ENCODE results near the gene WBP11.

WBP11 gene

DNA sequence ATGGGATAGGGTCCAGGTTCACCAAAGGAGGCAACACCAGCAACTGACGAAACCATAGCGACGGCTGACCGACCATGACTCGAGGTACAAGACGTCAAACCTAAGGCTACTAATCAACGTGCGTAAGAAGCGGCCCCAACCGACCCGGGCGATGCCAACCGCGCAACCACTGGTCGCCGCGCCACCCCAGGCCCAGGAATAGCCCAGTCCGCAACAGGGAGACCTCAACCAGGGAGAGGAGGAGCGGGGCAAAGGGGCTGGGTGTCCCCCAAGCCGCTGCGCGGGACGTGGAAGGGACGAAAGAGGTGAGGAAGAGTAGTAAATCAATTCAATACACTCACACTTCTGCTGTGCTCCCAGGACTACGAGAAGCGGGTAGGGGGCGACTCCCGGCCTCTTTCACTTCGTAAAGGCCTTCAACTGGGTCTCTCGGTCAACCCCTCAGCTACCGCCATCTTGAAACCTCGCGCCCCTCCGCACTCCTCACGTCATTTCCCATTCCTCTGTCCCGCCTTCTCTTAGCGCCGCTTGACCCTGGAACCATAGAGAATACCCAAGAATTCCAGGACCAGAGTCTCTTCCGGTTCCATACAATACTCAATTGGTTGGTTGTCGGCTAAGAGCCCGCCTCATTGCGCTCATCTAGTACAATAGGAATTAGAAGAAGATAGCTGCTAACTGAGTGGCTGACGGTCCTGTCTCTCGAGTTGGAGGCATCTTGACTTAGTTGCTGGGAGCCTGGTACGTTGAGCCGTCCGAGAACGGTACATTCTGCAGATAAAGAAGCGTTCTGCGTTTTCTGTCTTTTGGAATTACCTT, at the start of gene WBP11, which contains the start of gene C12orf60:
Gene WBP11, minus strand, starts transcription at position 468 of the 819 bp plus-strand sequence. CDS start 2,095 bp downstream, outside the sequence.
Gene C12orf60, plus strand, starts transcription at position 660 of the 819 bp plus-strand sequence. CDS start 19,266 bp downstream, outside the sequence.
- Histone ChIP-seq H3K4me2 (ENCODE audit: low read length) (peak within 1 kb of the TSS; percentile 88), H3K9me3 (ENCODE audit: insufficient read depth, low read length) (no peaks in the 10 kb centered on the region), H3K79me2 (ENCODE audit: low read length) (peaks cover 56% of the 10 kb centered on the region), H3K27me3 (ENCODE audit: low read depth, low read length) (no peaks in the 10 kb centered on the region), H3K27ac (ENCODE audit: low read length) (peak within 1 kb of the TSS; percentile 58), H2AFZ (ENCODE audit: low read depth, low read length) (peak within 1 kb of the TSS; percentile 92), H3K4me1 (ENCODE audit: low read length) (peaks cover 19% of the 10 kb centered on the region), H3K36me3 (replicated peaks; ENCODE audit: low read depth, low read length) (peaks cover 15% of the 10 kb centered on the region), H3K9ac (ENCODE audit: low read length) (peak within 1 kb of the TSS; percentile 89), H3K4me3 (ENCODE audit: low read length) (peak within 1 kb of the TSS; percentile 92), H4K20me1 (ENCODE audit: insufficient read depth, low read length) (peaks cover 13% of the 10 kb centered on the region; the same call in 1 of the 2 replicates)
- TF ChIP-seq, protein P1, sequence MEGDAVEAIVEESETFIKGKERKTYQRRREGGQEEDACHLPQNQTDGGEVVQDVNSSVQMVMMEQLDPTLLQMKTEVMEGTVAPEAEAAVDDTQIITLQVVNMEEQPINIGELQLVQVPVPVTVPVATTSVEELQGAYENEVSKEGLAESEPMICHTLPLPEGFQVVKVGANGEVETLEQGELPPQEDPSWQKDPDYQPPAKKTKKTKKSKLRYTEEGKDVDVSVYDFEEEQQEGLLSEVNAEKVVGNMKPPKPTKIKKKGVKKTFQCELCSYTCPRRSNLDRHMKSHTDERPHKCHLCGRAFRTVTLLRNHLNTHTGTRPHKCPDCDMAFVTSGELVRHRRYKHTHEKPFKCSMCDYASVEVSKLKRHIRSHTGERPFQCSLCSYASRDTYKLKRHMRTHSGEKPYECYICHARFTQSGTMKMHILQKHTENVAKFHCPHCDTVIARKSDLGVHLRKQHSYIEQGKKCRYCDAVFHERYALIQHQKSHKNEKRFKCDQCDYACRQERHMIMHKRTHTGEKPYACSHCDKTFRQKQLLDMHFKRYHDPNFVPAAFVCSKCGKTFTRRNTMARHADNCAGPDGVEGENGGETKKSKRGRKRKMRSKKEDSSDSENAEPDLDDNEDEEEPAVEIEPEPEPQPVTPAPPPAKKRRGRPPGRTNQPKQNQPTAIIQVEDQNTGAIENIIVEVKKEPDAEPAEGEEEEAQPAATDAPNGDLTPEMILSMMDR (IDR thresholded peaks at IDR 0.05; ENCODE audit: low read depth, low read length), result no peak
- no peak for TF ChIP-seq EZH2phosphoT487 (IDR thresholded peaks at IDR 0.05; ENCODE audit: low read depth)

DNA sequence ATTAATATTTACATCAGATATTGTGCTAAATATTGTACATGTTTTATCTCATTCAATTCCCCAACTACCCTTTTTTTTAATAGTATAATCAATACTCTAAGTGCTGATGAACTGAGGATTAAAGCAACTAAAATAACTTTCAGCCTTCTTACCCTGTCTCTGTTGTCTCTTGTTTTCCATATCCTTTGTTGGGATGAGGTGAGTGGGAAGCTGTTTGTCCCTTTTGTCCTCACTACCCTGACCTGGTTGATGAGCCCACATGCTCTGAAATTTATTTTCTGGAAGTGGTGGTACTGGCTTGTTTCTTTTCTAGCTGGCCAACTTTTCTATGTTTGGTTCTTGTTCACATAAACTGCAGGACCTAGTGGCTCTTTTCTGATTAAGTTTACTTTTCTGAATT, 49.6 kb upstream of the WBP11 start:
- Histone ChIP-seq H3K4me1 (ENCODE audit: low read length) (peaks cover 6% of the 10 kb centered on the region; the same call in 1 of the 2 replicates), H3K27ac (ENCODE audit: low read length) (no peak overlapping the region), H4K20me1 (ENCODE audit: insufficient read depth, low read length) (no peaks in the 10 kb centered on the region), H3K9ac (ENCODE audit: low read length) (no peak overlapping the region), H3K79me2 (ENCODE audit: low read length) (no peaks in the 10 kb centered on the region), H3K27me3 (ENCODE audit: low read depth, low read length) (no peaks in the 10 kb centered on the region), H3K4me2 (ENCODE audit: low read length) (no peak overlapping the region), H3K4me3 (ENCODE audit: low read length) (no peak overlapping the region), H2AFZ (ENCODE audit: low read depth, low read length) (no peak overlapping the region), H3K36me3 (replicated peaks; ENCODE audit: low read depth, low read length) (no peaks in the 10 kb centered on the region), H3K9me3 (ENCODE audit: insufficient read depth, low read length) (no peaks in the 10 kb centered on the region)
- TF ChIP-seq, protein P1 (IDR thresholded peaks at IDR 0.05; ENCODE audit: low read depth, low read length), result no peak
- TF ChIP-seq EZH2phosphoT487 (IDR thresholded peaks at IDR 0.05; ENCODE audit: low read depth), result no peak

DNA sequence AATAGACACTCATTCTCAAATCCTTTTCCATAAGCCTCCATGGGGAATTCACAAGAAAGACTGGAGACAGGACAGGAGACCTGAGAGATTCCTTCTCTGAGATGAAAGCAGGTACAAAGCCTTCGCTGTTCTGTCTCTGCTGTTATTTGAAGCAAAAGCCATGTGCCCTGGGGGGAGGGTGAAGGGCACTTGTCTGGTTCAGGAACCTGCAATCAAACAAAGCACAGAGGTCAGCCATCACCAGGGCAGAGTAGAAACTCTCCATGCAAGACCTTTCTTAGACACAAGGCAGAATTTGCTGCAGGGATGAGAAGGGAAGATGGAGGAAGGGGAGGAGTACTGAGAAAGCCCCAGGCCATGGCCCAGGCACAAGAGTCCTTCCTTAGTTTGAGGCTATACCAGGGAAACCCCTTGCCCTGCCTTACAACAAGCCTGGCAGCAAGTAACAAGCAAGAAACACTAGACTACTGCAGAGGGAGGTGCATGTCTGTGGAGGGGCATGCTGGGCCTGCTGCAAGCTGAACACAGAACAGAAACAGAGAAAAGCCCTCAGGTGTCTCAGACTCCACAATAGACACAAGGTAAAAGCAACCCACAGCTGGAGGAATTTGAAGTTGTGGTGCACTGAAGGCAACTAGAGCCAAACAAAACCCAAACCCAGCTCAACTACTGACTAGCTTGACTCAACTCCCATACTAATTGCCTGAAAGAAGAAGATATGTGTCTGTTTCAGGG, 47.8 kb upstream of the WBP11 start:
- Histone ChIP-seq H3K9me3 (ENCODE audit: insufficient read depth, low read length) (no peaks in the 10 kb centered on the region), H3K4me3 (ENCODE audit: low read length) (no peak overlapping the region), H3K4me2 (ENCODE audit: low read length) (no peak overlapping the region), H3K36me3 (replicated peaks; ENCODE audit: low read depth, low read length) (no peaks in the 10 kb centered on the region), H3K27me3 (ENCODE audit: low read depth, low read length) (no peaks in the 10 kb centered on the region), H4K20me1 (ENCODE audit: insufficient read depth, low read length) (no peaks in the 10 kb centered on the region), H3K79me2 (ENCODE audit: low read length) (no peaks in the 10 kb centered on the region), H3K27ac (ENCODE audit: low read length) (no peak overlapping the region), H3K4me1 (ENCODE audit: low read length) (peaks cover 5% of the 10 kb centered on the region; the same call in 1 of the 2 replicates), H3K9ac (ENCODE audit: low read length) (no peak overlapping the region), H2AFZ (ENCODE audit: low read depth, low read length) (no peak overlapping the region)
- TF ChIP-seq, protein P1 (IDR thresholded peaks at IDR 0.05; ENCODE audit: low read depth, low read length), result no peak
- no peak for TF ChIP-seq EZH2phosphoT487 (IDR thresholded peaks at IDR 0.05; ENCODE audit: low read depth)

DNA sequence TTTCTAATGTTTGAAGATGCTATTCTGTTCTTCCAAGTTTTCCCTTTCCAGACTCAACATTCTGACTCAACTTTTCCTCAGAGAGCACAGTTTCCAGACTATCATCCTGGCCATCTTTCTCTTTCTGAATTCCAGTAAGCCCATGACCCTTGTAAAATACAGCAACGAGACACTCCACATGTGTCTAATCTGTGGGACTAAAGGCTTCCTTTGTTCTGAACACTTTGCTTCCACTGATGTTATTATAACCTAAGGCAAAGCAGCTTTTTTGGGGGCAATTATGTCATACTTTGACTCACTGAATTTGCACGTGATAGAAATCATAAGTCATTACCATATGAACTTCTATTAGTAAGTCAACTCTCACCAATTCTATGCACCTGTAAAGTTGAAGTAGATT, 46.4 kb upstream of the WBP11 start:
- no peak overlapping the region for H2AFZ ChIP-seq (ENCODE audit: low read depth, low read length)
- no peak for TF ChIP-seq EZH2phosphoT487 (IDR thresholded peaks at IDR 0.05; ENCODE audit: low read depth)
- TF ChIP-seq, protein P1 (IDR thresholded peaks at IDR 0.05; ENCODE audit: low read depth, low read length), result no peak
- no peaks in the 10 kb centered on the region for H4K20me1 ChIP-seq (ENCODE audit: insufficient read depth, low read length)
- peaks cover 5% of the 10 kb centered on the region; the same call in 1 of the 2 replicates for H3K4me1 ChIP-seq (ENCODE audit: low read length)
- H3K9me3 ChIP-seq (ENCODE audit: insufficient read depth, low read length), result no peaks in the 10 kb centered on the region
- no peak overlapping the region for H3K9ac ChIP-seq (ENCODE audit: low read length)
- H3K27me3 ChIP-seq (ENCODE audit: low read depth, low read length), result no peaks in the 10 kb centered on the region
- H3K79me2 ChIP-seq (ENCODE audit: low read length), result no peaks in the 10 kb centered on the region
- no peak overlapping the region for H3K4me3 ChIP-seq (ENCODE audit: low read length)
- H3K4me2 ChIP-seq (ENCODE audit: low read length), result no peak overlapping the region
- no peak overlapping the region for H3K27ac ChIP-seq (ENCODE audit: low read length)
- no peaks in the 10 kb centered on the region for H3K36me3 ChIP-seq (replicated peaks; ENCODE audit: low read depth, low read length)

Measured in OCI-LY3 (cell line).